ENCODE results near the gene KRTAP9-3.
"Not testable (repeated sequence)": the region's sequence is repeated elsewhere in the genome, so short reads cannot be mapped to it uniquely, and the experiment has no call there.

KRTAP9-3 gene, protein sequence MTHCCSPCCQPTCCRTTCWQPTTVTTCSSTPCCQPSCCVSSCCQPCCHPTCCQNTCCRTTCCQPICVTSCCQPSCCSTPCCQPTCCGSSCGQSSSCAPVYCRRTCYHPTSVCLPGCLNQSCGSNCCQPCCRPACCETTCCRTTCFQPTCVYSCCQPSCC

DNA sequence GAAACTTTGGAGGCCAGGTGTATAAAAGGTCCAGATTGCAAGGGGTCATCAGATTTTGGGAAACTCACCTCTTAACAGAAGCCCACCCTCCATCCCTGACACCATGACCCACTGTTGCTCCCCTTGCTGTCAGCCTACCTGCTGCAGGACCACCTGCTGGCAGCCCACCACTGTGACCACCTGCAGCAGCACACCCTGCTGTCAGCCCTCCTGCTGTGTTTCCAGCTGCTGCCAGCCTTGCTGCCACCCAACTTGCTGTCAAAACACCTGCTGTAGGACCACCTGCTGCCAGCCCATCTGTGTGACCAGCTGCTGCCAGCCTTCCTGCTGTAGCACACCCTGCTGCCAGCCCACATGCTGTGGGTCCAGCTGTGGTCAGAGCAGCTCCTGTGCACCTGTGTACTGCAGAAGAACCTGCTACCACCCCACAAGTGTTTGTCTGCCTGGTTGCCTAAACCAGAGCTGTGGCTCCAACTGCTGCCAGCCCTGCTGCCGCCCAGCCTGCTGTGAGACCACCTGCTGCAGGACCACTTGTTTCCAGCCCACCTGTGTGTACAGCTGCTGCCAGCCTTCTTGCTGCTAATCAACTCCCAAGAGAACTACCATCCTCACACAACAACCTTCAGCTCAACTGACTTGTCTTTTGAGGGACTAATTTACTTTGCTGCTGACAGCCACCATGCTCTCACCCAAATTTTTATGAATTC, at the start of gene KRTAP9-3:
KRTAP9-3 (plus strand) TSS at position 51 of the 707 bp plus-strand sequence; CDS start at position 104, 53 bp downstream.
- DNase-seq (ENCODE audit: low read depth in 1 of 2, low spot score in 1 of 2) = not testable (repeated sequence)

DNA sequence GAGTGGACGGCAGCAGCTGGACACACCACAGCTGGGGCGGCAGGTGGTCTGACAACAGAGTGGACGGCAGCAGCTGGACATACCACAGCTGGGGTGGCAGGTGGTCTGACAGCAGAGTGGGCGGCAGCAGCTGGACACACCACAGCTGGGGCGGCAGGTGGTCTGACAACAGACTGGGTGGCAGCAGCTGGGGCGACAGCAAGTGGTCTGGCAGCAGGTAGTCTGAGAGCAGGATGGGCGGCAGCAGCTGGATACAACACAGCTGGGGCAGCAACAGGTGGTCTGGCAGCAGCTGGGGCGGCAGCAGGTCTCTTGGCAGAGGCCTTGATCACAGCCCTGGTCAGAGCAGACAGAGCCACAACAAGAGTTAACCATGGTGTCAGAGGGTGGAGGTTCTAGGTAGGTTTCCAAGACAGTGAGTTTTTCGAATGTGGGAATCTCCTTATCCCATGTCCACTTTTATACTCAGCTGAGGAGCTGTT, 47.7 kb upstream of the KRTAP9-3 start, which contains the start of gene KRTAP4-1:
KRTAP4-1 (minus strand) TSS at position 432 of the 482 bp plus-strand sequence; CDS start at position 375, 57 bp downstream.
- DNase-seq (ENCODE audit: low read depth in 1 of 2, low spot score in 1 of 2) = no peak

DNA sequence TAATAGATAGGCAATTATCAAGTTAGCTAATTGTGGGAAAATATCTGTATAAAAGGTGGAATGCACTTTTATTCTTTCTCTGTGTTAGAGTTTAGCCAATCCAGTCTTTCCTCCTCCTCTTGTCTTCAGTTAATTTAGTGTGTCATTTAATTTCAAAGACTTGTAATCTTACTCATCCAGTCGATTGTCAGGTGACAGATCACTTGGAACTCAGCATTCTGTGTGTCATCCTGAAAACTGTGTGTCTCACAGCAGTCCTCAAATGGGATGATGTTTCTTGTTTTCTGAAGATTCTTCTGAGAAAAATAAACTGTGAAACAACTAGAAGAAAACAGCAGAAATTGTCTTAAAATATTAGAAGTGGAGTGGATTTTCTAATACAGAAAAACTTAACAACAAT, 47.2 kb upstream of the KRTAP9-3 start:
- DNase-seq (ENCODE audit: low read depth in 1 of 2, low spot score in 1 of 2) = no peak

DNA sequence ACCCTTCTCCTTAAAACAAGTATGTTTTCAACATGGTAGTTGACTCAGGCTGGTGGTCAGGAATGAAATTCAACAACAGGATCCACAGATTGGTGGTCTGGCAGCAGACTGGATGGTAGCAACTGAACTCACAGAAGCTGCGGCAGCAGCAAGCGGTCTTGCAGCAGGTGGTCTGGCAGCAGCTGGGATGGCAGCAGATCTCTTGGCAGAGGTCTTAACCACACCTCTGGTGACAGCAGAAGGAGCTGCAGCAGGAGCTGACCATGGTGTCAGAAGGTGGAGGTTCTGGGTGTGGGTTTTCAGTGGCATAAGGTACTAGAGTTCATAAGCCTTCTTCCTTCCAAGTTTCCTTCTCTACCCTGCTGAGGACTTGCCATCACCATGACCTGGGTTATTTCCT, 45.4 kb upstream of the KRTAP9-3 start:
- no peak for DNase-seq (ENCODE audit: low read depth in 1 of 2, low spot score in 1 of 2)

DNA sequence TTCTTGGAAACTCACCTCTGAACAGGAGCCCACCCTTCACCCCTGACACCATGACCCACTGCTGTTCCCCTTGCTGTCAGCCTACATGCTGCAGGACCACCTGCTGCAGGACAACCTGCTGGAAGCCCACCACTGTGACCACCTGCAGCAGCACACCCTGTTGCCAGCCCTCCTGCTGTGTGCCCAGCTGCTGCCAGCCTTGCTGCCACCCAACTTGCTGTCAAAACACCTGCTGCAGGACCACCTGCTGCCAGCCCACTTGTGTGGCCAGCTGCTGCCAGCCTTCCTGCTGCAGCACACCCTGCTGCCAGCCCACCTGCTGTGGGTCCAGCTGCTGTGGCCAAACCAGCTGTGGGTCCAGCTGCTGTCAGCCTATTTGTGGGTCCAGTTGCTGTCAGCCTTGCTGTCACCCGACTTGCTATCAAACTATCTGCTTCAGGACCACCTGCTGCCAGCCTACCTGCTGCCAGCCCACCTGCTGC, 42.4 kb upstream of the KRTAP9-3 start, which contains the start of gene KRTAP9-1:
KRTAP9-1 (plus strand) TSS at position 51 of the 482 bp plus-strand sequence; CDS start at position 51, 0 bp downstream.
- DNase-seq (ENCODE audit: low read depth in 1 of 2, low spot score in 1 of 2) = not testable (repeated sequence)

DNA sequence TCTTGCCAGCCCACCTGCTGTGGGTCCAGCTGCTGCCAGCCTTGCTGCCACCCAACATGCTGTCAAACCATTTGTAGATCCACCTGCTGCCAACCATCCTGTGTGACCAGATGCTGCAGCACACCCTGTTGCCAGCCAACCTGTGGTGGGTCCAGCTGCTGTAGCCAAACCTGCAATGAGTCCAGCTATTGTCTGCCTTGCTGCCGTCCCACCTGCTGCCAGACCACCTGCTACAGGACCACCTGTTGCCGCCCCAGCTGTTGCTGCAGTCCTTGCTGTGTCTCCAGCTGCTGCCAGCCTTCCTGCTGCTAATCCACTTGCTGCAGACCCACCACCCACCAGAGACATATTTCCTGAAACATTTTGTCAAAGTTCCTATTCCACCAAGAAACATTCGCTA, 41.9 kb upstream of the KRTAP9-3 start:
- DNase-seq (ENCODE audit: low read depth in 1 of 2, low spot score in 1 of 2) = no peak

DNA sequence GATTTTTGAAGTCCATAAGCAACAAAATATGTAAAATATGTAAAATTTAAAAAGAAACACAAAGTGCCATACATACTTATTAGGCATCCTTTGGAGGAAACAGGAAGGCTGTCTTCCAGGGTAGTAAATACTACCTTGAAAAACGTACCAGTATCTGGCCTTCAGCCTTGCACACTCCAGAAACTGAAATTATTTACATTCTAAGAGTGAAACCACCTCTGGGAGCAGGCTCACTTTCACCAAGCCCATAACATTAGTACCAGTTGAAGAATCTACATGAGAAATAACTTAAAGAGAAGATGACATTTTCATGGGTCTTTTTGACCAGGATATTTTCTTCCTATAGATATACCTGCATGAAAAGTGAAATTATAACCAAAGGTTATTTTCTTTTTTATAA, 36.2 kb upstream of the KRTAP9-3 start:
- DNase-seq (ENCODE audit: low read depth in 1 of 2, low spot score in 1 of 2) = no peak

DNA sequence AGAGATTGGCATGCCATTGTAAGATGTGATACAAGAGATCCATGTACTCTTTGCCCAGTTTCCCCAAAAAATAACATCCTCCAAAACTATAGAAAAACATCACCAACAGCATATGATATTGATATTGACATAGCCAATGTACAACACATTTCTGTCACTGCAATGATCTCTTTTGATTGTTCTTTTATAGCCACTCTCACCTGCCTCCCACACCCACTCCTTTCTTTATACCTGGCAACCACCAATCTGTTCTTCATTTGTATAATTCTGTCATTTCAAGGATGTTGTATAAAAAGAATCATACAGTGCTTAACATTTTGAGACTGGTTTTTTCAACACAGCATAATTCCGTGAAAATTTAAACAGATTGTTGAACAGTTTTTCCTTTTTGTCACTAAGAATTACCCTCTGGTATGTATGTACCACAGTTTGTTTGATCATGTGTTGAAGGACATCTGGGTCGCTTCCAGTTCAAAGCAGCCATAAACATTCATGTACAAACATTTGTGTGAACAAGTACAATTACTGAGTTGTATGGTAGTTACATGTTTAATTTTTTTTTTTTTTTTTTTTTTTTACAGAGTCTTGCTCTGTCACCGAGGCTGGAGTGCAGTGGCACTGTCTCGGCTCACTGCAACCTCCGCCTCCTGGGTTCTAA, 32.7 kb upstream of the KRTAP9-3 start:
- DNase-seq (ENCODE audit: low read depth in 1 of 2, low spot score in 1 of 2) = no peak

DNA sequence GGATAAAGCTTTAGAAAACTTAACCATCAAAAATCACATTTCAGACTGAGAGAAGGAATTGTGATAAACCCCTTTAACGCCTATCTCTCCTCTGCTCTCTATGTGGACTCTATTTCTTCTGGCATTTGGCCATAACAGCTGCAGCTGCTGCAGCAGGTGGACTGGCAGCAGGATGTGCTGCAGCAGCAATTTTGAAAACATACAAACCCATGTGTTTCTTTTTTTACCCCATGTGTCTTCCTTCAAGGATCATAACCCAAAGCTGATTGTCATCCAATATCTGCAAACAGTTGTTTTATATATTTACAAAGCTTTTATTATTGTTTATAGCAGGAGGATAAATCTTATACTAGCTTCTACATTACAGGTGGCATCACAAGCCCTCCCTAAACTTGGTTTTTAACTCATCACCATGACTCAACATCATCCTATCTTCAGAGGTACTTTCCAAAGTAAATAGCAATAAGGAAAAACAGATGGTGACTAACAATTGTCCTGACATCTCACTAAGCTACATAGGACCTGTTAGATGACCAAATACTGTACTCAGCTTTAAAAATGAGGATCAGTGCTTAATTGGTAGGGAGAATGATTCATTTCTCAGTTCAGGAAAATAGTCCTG, 20.3 kb upstream of the KRTAP9-3 start:
- no peak for DNase-seq (ENCODE audit: low read depth in 1 of 2, low spot score in 1 of 2)

DNA sequence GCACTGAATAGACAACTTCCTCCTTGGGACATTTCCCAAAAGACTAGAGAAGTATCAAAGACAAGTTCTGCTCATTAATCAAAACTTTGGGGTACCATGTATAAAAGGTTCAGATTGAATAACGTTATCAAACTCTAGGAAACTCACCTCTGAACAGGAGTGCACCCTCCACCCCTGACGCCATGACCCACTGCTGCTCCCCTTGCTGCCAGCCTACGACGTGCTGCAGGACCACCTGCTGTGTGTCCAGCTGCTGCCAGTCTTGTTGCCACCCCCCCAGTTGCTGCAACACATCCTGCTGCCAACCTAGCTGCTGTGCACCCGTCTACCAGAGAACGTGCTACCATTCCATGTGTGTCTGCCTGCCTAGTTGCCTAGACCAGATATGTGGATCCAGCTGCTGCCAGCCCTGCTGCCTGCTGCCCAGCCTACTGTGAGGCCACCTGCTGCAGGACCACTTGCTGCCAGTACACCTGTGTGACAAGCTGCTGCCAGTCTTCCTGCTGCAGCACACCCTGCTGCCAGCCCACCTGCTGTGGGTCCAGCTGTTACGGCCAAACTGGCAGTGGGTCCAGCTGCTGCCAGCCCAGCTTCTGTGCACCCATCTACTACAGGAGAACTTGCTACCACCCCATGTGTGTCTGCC, 19.6 kb upstream of the KRTAP9-3 start:
- no peak for DNase-seq (ENCODE audit: low read depth in 1 of 2, low spot score in 1 of 2)

DNA sequence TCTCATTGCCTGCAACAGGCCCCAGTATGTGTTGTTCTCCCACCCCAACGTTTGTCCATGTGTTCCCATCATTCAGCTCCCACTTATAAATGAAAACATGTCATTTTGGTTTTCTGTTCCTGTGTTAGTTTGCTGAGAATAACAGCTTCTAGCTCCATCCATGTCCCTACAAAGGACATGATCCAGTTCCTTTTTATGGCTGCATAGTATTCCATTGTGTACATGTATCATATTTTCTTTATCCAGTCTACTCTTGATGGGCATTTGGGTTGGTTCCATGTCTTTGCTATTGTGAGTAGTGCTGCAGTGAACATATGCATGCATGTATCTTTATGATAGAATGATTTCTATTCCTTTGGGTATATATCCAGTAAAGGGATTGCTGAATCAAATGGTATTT, 16.6 kb upstream of the KRTAP9-3 start:
- DNase-seq (ENCODE audit: low read depth in 1 of 2, low spot score in 1 of 2) = no peak

DNA sequence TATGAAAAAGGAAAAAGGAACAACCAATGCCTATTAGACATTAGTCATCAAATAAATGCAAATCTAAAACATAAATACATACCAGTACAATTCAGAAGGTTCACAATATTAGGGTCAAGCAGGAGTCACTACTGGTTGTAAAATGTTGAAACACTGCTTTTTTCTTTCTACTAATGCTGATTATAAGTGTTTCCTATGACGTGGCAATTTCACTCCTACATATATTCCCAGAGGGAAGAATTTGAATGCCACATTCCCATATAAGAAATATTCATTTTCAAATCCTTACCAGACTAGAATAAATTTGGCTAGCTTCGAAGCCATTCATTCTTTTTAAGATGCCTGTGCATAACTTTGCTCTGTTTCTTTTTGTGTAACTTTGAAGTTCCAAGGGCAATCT, 8.4 kb upstream of the KRTAP9-3 start:
- no peak for DNase-seq (ENCODE audit: low read depth in 1 of 2, low spot score in 1 of 2)

DNA sequence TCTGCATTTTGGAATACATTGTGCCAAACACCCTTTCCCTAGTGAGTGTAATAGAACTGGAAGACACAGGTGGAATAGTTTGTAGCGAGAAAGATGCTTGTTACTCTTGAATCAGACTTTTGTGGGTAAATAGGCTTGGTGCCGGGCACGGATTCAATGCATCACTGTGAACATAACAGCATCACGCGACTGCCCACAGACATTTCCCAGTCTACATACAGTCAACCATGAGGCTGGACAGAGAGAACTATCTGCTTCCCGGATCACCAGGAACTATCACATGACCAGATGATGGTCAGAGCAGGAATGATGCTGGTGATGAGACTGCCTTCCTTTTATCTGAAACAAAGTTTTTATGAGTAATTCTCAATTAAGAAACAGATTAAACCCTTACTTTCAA, 6.2 kb upstream of the KRTAP9-3 start:
- no peak for DNase-seq (ENCODE audit: low read depth in 1 of 2, low spot score in 1 of 2)

DNA sequence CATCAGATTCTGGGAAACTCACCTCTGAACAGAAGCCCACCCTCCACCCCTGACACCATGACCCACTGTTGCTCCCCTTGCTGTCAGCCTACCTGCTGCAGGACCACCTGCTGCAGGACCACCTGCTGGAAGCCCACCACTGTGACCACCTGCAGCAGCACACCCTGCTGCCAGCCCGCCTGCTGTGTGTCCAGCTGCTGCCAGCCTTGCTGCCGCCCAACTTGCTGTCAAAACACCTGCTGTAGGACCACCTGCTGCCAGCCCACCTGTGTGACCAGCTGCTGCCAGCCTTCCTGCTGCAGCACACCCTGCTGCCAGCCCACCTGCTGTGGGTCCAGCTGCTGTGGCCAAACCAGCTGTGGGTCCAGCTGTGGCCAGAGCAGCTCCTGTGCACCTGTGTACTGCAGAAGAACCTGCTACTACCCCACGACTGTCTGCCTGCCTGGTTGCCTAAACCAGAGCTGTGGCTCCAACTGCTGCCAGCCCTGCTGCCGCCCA, 5.6 kb upstream of the KRTAP9-3 start, which contains the start of gene KRTAP9-2:
KRTAP9-2 (plus strand) TSS at position 51 of the 498 bp plus-strand sequence; CDS start at position 58, 7 bp downstream.
- DNase-seq (ENCODE audit: low read depth in 1 of 2, low spot score in 1 of 2) = not testable (repeated sequence)

DNA sequence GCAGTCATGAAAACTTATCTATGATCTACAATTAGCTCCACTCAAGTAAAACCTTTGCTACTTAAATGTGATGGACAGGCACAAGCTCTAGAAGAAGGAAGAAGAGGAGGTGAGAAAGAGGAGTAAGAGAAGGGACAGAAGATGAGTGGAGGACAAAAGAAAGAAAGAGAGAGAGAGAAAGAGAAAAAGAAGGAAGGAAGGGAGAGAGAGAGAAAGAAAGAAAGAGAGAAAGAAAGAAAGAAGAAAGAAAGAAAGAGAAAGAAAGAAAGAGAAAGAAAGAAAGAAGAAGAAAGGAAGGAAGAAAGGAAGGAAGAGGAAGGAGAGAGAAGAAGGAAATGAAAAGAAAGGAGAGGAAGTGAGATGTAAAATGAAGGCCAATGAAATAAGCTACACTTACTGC, 2.2 kb upstream of the KRTAP9-3 start:
- no peak for DNase-seq (ENCODE audit: low read depth in 1 of 2, low spot score in 1 of 2)

DNA sequence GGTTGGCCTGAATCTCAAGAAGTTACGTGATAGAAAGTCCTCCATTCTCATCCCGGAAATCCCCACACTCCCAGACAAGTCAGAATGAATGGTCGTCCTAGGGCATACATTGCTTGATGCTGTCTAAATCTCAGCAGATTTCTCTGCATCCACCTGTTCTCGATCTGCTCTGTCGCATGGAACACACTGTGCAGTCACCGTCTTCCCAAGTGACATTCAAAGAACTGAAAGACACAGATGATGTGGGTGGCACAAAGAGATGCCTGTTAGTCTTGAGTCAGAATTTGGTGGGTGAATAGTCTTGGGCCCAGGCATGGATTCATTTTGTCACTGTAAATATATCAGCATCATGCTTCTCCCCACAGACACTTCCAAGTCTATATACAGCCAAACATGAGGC, 518 bp upstream of the KRTAP9-3 start:
- DNase-seq (ENCODE audit: low read depth in 1 of 2, low spot score in 1 of 2) = no peak

DNA sequence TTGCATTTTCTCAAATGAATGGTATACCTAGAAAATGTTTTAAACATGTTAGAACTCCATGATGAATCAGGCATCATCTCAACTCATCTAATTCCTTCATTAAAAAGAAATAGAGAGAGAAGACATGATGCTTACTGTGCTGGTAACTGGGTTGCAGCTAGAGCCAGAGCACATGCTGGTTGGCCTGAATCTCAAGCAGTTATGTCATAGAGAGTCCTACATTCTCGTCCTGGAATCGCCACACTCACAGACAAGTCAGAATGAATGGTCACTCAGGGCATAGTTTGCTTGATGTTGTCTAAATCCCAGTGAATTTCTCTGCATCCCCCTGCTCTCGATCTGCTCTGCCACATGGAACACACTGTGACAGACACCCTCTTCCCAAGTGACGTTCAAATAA, 4.9 kb downstream of the KRTAP9-3 start:
- not testable (repeated sequence) for DNase-seq (ENCODE audit: low read depth in 1 of 2, low spot score in 1 of 2)

DNA sequence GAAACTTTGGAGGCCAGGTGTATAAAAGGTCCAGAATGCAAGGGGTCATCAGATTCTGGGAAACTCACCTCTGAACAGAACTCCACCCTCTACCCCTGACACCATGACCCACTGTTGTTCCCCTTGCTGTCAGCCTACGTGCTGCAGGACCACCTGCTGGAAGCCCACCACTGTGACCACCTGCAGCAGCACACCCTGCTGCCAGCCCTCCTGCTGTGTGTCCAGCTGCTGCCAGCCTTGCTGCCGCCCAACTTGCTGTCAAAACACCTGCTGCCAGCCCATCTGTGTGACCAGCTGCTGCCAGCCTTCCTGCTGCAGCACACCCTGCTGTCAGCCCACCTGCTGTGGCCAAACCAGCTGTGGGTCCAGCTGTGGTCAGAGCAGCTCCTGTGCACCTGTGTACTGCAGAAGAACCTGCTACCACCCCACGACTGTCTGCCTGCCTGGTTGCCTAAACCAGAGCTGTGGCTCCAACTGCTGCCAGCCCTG, 5.7 kb downstream of the KRTAP9-3 start, which contains the start of gene KRTAP9-8:
KRTAP9-8 (plus strand) TSS at position 51 of the 489 bp plus-strand sequence; CDS start at position 104, 53 bp downstream.
- not testable (repeated sequence) for DNase-seq (ENCODE audit: low read depth in 1 of 2, low spot score in 1 of 2)

DNA sequence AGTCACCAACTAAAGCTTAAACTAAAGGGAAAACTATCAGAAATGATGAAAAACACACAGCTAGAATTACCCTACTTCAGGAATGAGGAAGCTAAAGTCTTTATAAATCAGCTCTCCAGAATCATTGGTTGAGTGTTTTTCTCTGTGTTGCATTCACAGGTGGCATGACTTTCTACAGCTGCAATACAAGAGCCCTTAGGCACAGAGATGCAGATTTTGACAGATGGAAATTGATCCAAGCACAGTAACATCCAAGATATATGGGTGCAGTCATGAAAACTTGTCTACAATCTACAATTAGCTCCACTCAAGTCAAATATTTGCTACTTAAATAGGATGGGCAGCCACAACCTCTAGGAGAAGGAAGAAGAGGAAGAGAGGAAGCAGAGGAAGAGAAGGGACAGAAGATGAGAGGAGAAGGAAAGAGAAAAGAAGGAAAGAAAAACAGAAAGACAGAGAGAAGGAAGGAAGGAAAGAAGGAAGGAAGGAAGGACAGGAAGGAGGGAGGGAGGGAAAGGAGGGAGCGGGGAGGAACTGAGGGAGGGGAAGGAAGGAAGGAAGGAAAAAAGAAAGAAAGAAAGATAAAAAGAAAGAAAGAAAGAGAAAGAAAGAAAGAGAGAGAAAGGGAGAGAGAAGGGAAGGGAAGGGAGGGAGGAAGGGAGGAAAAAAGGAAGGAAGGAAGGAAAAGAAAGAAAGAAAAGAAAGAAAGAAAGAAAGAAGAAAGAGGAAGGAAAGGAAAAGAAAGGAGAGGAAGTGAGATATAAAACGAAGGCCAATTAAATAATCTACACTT, 14.9 kb downstream of the KRTAP9-3 start:
- not testable (repeated sequence) for DNase-seq (ENCODE audit: low read depth in 1 of 2, low spot score in 1 of 2)
